HEK293 (cell line): ENCODE measurements around the gene PI16.
A peak's percentile ranks its signal among the peaks of the same experiment; 100 is the strongest.

Experiments
- BCL11A ChIP-seq: fragments of 450-650 bp; formaldehyde crosslinking; IDR thresholded peaks from 2 replicates; pipeline ENCODE4 v1.5.1; 2016; ENCODE audit warnings: low read depth, missing biosample characterization, missing genetic modification characterization
- OSR2 ChIP-seq: fragments of 450-650 bp; formaldehyde crosslinking; IDR thresholded peaks from 2 replicates; pipeline ENCODE4 v1.5.1; 2016; ENCODE audit warnings: missing biosample characterization, missing genetic modification characterization
- SP3 ChIP-seq: fragments of 450-650 bp; formaldehyde crosslinking; IDR thresholded peaks from 2 replicates; pipeline ENCODE4 v1.5.1; 2016; ENCODE audit warnings: missing biosample characterization, missing genetic modification characterization
- TCF7L2 ChIP-seq: IDR thresholded peaks from 2 replicates; pipeline ENCODE4 v1.6.1; 2011; ENCODE audit warnings: low read depth, mild to moderate bottlenecking, inconsistent platforms, low read length, moderate library complexity, borderline replicate concordance
- WT1 ChIP-seq: fragments of 450-650 bp; formaldehyde crosslinking; IDR thresholded peaks from 2 replicates; pipeline ENCODE4 v1.5.1; 2016; ENCODE audit warnings: missing biosample characterization, missing genetic modification characterization
- YY2 ChIP-seq: fragments of 450-650 bp; formaldehyde crosslinking; IDR thresholded peaks from 2 replicates; pipeline ENCODE4 v1.5.1; 2016; ENCODE audit warnings: missing biosample characterization, missing genetic modification characterization
- ZEB2 ChIP-seq: fragments of 450-650 bp; formaldehyde crosslinking; IDR thresholded peaks from 2 replicates; pipeline ENCODE4 v1.5.1; 2016; ENCODE audit warnings: missing biosample characterization, missing genetic modification characterization
- ZFP37 ChIP-seq: fragments of 450-650 bp; formaldehyde crosslinking; IDR thresholded peaks from 2 replicates; pipeline ENCODE4 v1.5.1; 2016; ENCODE audit warnings: missing biosample characterization, missing genetic modification characterization
- ZNF112 ChIP-seq: fragments of 450-650 bp; formaldehyde crosslinking; IDR thresholded peaks from 2 replicates; pipeline ENCODE4 v1.5.0; 2017; ENCODE audit warnings: missing biosample characterization, missing genetic modification characterization
- ZNF133 ChIP-seq: fragments of 450-650 bp; formaldehyde crosslinking; IDR thresholded peaks from 2 replicates; pipeline ENCODE4 v1.5.1; 2016; ENCODE audit warnings: missing biosample characterization, missing genetic modification characterization
- ZNF140 ChIP-seq: fragments of 450-650 bp; formaldehyde crosslinking; IDR thresholded peaks from 2 replicates; pipeline ENCODE4 v1.5.1; 2016; ENCODE audit warnings: missing biosample characterization, missing genetic modification characterization
- ZNF174 ChIP-seq: fragments of 450-650 bp; formaldehyde crosslinking; IDR thresholded peaks from 2 replicates; pipeline ENCODE4 v1.5.0; 2017; ENCODE audit warnings: missing biosample characterization, mild to moderate bottlenecking, missing genetic modification characterization
- ZNF175 ChIP-seq: fragments of 450-650 bp; formaldehyde crosslinking; IDR thresholded peaks from 2 replicates; pipeline ENCODE4 v1.5.1; 2016; ENCODE audit warnings: missing biosample characterization, missing genetic modification characterization
- ZNF221 ChIP-seq: fragments of 450-650 bp; formaldehyde crosslinking; IDR thresholded peaks from 2 replicates; pipeline ENCODE4 v1.5.1; 2017; ENCODE audit warnings: missing biosample characterization, missing genetic modification characterization, borderline replicate concordance
- ZNF266 ChIP-seq: fragments of 450-650 bp; formaldehyde crosslinking; IDR thresholded peaks from 2 replicates; pipeline ENCODE4 v1.5.1; 2016; ENCODE audit warnings: missing biosample characterization, missing genetic modification characterization, low read depth
- ZNF366 ChIP-seq: fragments of 450-650 bp; formaldehyde crosslinking; conservative IDR thresholded peaks from 2 replicates; pipeline ENCODE4 v1.5.1; 2016; ENCODE audit warnings: missing biosample characterization, missing genetic modification characterization
- ZNF514 ChIP-seq: fragments of 450-650 bp; formaldehyde crosslinking; IDR thresholded peaks from 2 replicates; pipeline ENCODE4 v1.5.1; 2016; ENCODE audit warnings: missing biosample characterization, missing genetic modification characterization
- ZNF624 ChIP-seq: fragments of 450-650 bp; formaldehyde crosslinking; IDR thresholded peaks from 2 replicates; pipeline ENCODE4 v1.5.1; 2017; ENCODE audit warnings: missing biosample characterization, missing genetic modification characterization
- ZNF701 ChIP-seq: fragments of 450-650 bp; formaldehyde crosslinking; IDR thresholded peaks from 2 replicates; pipeline ENCODE4 v1.5.1; 2016; ENCODE audit warnings: missing biosample characterization, missing genetic modification characterization
- ZNF76 ChIP-seq: fragments of 450-650 bp; formaldehyde crosslinking; IDR thresholded peaks from 2 replicates; pipeline ENCODE4; 2016; ENCODE audit warnings: low read depth, missing biosample characterization, missing genetic modification characterization, borderline replicate concordance
- ZNF777 ChIP-seq: fragments of 450-650 bp; formaldehyde crosslinking; IDR thresholded peaks from 2 replicates; pipeline ENCODE4 v1.5.1; 2017; ENCODE audit warnings: missing biosample characterization, missing genetic modification characterization, borderline replicate concordance
- ZNF792 ChIP-seq: fragments of 450-650 bp; formaldehyde crosslinking; IDR thresholded peaks from 2 replicates; pipeline ENCODE4 v1.5.1; 2016; ENCODE audit warnings: missing biosample characterization, missing genetic modification characterization
- TF ChIP-seq, protein P1 (sequence below): fragments of 450-650 bp; formaldehyde crosslinking; IDR thresholded peaks from 2 replicates; pipeline ENCODE4 v1.5.1; 2017; ENCODE audit warnings: missing biosample characterization, missing genetic modification characterization
- TF ChIP-seq, protein P2 (sequence below): fragments of 450-650 bp; formaldehyde crosslinking; IDR thresholded peaks from 2 replicates; pipeline ENCODE4 v1.5.1; 2016; ENCODE audit warnings: missing biosample characterization, missing genetic modification characterization, low read depth
- TF ChIP-seq, protein P3 (sequence below): fragments of 450-650 bp; formaldehyde crosslinking; IDR thresholded peaks from 2 replicates; pipeline ENCODE4 v1.5.1; 2016; ENCODE audit warnings: missing biosample characterization, missing genetic modification characterization, low read depth
- TF ChIP-seq, protein P4 (sequence below): IDR thresholded peaks from 2 replicates; pipeline ENCODE4 v1.6.1; 2011; ENCODE audit warnings: mild to moderate bottlenecking, low read depth, low read length, borderline replicate concordance
- TF ChIP-seq, protein P5 (sequence below): fragments of 450-650 bp; formaldehyde crosslinking; IDR thresholded peaks from 2 replicates; pipeline ENCODE4 v1.5.1; 2016; ENCODE audit warnings: missing biosample characterization, missing genetic modification characterization
- TF ChIP-seq, protein P6 (sequence below): fragments of 450-650 bp; formaldehyde crosslinking; IDR thresholded peaks from 2 replicates; pipeline ENCODE4 v1.5.1; 2016; ENCODE audit warnings: missing biosample characterization, missing genetic modification characterization

Gene PI16

DNA sequence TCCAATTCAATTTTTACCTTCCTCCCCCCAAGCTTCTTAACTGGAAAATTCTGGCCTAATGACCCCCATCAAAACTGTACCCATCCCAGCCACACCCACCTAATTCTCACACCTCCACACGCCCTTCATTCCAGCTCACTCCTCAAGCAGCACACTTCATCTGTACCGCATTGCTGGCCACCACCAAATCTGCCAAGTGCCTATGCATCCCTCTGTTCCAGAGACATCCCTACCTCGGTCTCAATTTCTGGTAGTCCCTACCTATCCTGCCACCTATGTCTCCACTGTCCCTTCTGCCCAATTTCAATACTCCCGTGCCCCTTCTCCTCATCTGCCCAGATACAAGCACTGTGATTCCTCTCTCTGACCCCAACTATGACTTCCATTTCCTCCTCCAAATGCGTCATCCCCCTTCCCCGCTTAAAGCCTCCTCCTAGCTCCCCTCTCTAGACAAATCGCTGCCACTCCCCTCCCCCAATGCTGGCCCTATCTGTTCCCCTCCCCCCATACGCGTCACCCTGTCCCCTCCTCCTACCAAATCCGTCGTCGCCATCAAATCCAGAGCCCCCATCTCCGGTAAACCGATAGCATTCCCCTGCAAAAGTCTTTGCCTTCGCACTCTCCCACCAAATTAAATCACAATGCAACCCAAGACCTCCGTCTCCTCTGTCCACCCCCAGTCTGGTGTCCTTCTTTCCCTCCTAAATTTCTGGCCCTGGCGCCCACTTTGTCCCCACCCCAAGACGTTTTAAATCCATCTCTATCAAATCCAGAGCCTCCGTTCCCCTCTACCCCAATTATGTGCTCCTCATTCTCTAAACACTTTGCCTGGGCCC lies 30.3 kb downstream of the PI16 start (continued):
- TF ChIP-seq TCF7L2 (no peak), ZNF140 (tag by site-specific recombination) (no peak), ZEB2 (tag by site-specific recombination) (peak; percentile 89), ZNF624 (tag by site-specific recombination) (no peak), ZNF792 (0 out of 2 replicates have a peak, but pooled peaks have one; percentile 49), ZNF175 (tag by site-specific recombination) (no peak), WT1 (tag by site-specific recombination) (peak; percentile 66), ZNF133 (tag by site-specific recombination) (no peak), ZNF266 (no peak), ZNF701 (tag by site-specific recombination) (no peak), ZNF777 (tag by site-specific recombination) (no peak), ZFP37 (tag by site-specific recombination) (no peak), ZNF112 (no peak), BCL11A (tag by site-specific recombination) (0 out of 2 replicates have a peak, but pooled peaks have one; percentile 11), ZNF76 (tag by site-specific recombination) (no peak), YY2 (tag by site-specific recombination) (peak; percentile 66), ZNF221 (no peak), ZNF366 (peak; percentile 56), SP3 (tag by site-specific recombination) (peak; percentile 79), ZNF174 (no peak), OSR2 (0 out of 2 replicates have a peak, but pooled peaks have one; percentile 7), ZNF514 (no peak)
- TF ChIP-seq, protein P1, sequence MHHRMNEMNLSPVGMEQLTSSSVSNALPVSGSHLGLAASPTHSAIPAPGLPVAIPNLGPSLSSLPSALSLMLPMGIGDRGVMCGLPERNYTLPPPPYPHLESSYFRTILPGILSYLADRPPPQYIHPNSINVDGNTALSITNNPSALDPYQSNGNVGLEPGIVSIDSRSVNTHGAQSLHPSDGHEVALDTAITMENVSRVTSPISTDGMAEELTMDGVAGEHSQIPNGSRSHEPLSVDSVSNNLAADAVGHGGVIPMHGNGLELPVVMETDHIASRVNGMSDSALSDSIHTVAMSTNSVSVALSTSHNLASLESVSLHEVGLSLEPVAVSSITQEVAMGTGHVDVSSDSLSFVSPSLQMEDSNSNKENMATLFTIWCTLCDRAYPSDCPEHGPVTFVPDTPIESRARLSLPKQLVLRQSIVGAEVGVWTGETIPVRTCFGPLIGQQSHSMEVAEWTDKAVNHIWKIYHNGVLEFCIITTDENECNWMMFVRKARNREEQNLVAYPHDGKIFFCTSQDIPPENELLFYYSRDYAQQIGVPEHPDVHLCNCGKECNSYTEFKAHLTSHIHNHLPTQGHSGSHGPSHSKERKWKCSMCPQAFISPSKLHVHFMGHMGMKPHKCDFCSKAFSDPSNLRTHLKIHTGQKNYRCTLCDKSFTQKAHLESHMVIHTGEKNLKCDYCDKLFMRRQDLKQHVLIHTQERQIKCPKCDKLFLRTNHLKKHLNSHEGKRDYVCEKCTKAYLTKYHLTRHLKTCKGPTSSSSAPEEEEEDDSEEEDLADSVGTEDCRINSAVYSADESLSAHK (tag by site-specific recombination), result no peak
- TF ChIP-seq, protein P2, sequence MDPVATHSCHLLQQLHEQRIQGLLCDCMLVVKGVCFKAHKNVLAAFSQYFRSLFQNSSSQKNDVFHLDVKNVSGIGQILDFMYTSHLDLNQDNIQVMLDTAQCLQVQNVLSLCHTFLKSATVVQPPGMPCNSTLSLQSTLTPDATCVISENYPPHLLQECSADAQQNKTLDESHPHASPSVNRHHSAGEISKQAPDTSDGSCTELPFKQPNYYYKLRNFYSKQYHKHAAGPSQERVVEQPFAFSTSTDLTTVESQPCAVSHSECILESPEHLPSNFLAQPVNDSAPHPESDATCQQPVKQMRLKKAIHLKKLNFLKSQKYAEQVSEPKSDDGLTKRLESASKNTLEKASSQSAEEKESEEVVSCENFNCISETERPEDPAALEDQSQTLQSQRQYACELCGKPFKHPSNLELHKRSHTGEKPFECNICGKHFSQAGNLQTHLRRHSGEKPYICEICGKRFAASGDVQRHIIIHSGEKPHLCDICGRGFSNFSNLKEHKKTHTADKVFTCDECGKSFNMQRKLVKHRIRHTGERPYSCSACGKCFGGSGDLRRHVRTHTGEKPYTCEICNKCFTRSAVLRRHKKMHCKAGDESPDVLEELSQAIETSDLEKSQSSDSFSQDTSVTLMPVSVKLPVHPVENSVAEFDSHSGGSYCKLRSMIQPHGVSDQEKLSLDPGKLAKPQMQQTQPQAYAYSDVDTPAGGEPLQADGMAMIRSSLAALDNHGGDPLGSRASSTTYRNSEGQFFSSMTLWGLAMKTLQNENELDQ (tag by site-specific recombination), result no peak
- TF ChIP-seq, protein P3, sequence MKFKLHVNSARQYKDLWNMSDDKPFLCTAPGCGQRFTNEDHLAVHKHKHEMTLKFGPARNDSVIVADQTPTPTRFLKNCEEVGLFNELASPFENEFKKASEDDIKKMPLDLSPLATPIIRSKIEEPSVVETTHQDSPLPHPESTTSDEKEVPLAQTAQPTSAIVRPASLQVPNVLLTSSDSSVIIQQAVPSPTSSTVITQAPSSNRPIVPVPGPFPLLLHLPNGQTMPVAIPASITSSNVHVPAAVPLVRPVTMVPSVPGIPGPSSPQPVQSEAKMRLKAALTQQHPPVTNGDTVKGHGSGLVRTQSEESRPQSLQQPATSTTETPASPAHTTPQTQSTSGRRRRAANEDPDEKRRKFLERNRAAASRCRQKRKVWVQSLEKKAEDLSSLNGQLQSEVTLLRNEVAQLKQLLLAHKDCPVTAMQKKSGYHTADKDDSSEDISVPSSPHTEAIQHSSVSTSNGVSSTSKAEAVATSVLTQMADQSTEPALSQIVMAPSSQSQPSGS (tag by site-specific recombination), result peak; percentile 43; the same call in 1 of the 2 replicates
- TF ChIP-seq, protein P4, sequence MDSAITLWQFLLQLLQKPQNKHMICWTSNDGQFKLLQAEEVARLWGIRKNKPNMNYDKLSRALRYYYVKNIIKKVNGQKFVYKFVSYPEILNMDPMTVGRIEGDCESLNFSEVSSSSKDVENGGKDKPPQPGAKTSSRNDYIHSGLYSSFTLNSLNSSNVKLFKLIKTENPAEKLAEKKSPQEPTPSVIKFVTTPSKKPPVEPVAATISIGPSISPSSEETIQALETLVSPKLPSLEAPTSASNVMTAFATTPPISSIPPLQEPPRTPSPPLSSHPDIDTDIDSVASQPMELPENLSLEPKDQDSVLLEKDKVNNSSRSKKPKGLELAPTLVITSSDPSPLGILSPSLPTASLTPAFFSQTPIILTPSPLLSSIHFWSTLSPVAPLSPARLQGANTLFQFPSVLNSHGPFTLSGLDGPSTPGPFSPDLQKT, result no peak
- TF ChIP-seq, protein P5, sequence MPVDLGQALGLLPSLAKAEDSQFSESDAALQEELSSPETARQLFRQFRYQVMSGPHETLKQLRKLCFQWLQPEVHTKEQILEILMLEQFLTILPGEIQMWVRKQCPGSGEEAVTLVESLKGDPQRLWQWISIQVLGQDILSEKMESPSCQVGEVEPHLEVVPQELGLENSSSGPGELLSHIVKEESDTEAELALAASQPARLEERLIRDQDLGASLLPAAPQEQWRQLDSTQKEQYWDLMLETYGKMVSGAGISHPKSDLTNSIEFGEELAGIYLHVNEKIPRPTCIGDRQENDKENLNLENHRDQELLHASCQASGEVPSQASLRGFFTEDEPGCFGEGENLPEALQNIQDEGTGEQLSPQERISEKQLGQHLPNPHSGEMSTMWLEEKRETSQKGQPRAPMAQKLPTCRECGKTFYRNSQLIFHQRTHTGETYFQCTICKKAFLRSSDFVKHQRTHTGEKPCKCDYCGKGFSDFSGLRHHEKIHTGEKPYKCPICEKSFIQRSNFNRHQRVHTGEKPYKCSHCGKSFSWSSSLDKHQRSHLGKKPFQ, result no peak
- TF ChIP-seq, protein P6, sequence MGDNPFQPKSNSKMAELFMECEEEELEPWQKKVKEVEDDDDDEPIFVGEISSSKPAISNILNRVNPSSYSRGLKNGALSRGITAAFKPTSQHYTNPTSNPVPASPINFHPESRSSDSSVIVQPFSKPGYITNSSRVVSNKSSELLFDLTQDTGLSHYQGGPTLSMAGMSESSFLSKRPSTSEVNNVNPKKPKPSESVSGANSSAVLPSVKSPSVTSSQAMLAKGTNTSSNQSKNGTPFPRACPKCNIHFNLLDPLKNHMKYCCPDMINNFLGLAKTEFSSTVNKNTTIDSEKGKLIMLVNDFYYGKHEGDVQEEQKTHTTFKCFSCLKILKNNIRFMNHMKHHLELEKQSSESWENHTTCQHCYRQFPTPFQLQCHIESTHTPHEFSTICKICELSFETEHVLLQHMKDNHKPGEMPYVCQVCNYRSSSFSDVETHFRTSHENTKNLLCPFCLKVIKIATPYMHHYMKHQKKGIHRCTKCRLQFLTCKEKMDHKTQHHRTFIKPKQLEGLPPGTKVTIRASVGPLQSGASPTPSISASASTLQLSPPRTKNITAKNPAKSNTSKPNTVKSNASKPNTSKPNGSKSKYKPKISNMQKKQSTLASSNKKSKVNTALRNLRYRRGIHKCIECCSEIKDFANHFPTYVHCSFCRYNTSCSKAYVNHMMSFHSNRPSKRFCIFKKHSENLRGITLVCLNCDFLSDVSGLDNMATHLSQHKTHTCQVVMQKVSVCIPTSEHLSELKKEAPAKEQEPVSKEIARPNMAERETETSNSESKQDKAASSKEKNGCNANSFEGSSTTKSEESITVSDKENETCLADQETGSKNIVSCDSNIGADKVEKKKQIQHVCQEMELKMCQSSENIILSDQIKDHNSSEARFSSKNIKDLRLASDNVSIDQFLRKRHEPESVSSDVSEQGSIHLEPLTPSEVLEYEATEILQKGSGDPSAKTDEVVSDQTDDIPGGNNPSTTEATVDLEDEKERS (tag by site-specific recombination), result no peak
